SJCRH30 (cell line): ENCODE data around the gene PTPRH. TPM values are rescaled to one million over a fixed set of nuclear protein-coding genes. Genes with fewer than 3 reads are reported as not detected.
A peak's percentile ranks its signal among the peaks of the same experiment; 100 is the strongest.
"Not testable (repeated sequence)": the region's sequence is repeated elsewhere in the genome, so short reads cannot be mapped to it uniquely, and the experiment has no call there.

Experiments
- DNase-seq, 2 experiments: peaks; one replicate each; pipeline ENCODE4 v3.0.0-alpha.2; 2015 to 2020
- H3K27ac ChIP-seq: fragments of 250-450 bp; sonication (Bioruptor Pico); 2 replicates; pipeline ENCODE4 v1.5.1; 2020; ENCODE audit warnings: mild to moderate bottlenecking, moderate library complexity
- H3K27me3 ChIP-seq: fragments of 250-450 bp; sonication (Bioruptor Pico); 2 replicates; pipeline ENCODE4 v1.5.1; 2020; ENCODE audit warnings: mild to moderate bottlenecking, moderate library complexity
- H3K36me3 ChIP-seq: fragments of 250-450 bp; sonication (Bioruptor Pico); 2 replicates; pipeline ENCODE4 v1.5.1; 2020; ENCODE audit warnings: mild to moderate bottlenecking, moderate library complexity
- H3K4me1 ChIP-seq: fragments of 250-450 bp; sonication (Bioruptor Pico); 2 replicates; pipeline ENCODE4 v1.5.1; 2020; ENCODE audit warnings: mild to moderate bottlenecking, moderate library complexity
- H3K4me3 ChIP-seq: fragments of 250-450 bp; sonication (Bioruptor Pico); 2 replicates; pipeline ENCODE4 v1.5.1; 2020; ENCODE audit warnings: mild to moderate bottlenecking, moderate library complexity
- H3K9me3 ChIP-seq: fragments of 250-450 bp; sonication (Bioruptor Pico); replicated peaks from 2 replicates; pipeline ENCODE4 v1.5.1; 2020; ENCODE audit warnings: mild to moderate bottlenecking, moderate library complexity
- total RNA-seq: library from RNA; depleted of rRNA; stranded (reverse); fragments of >200 nt; shearing (Covaris generic); gene quantifications from 2 replicates; pipeline ENCODE4 v1.2.3, GENCODE V29; 2014

The PTPRH gene
- total RNA-seq, 1 experiment from 2014 or later: 1.4 TPM

- not testable (repeated sequence) for H3K9me3 ChIP-seq, H3K27me3 ChIP-seq, H3K27ac ChIP-seq, H3K4me1 ChIP-seq, H3K4me3 ChIP-seq, H3K36me3 ChIP-seq, DNase-seq
These were observed 15.5 kb upstream of the PTPRH start for GRCh38 chr19:55224679-55225414.

GRCh38 chr19:55224038-55224665, 14.9 kb upstream of the PTPRH start:
- Histone ChIP-seq H3K36me3 (no peaks in the 10 kb centered on the region; the same call in 1 of the 2 replicates), H3K9me3 (no peaks in the 10 kb centered on the region), H3K27ac (no peak overlapping the region), H3K4me3 (no peak overlapping the region), H3K27me3 (no peaks in the 10 kb centered on the region), H3K4me1 (no peaks in the 10 kb centered on the region)
- no peak for DNase-seq

- Histone ChIP-seq H3K4me1 (no peaks in the 10 kb centered on the region), H3K27me3 (no peaks in the 10 kb centered on the region), H3K4me3 (no peak overlapping the region), H3K36me3 (no peaks in the 10 kb centered on the region; the same call in 1 of the 2 replicates), H3K9me3 (no peaks in the 10 kb centered on the region), H3K27ac (no peak overlapping the region)
- DNase-seq: no peak
These were observed 14.2 kb upstream of the PTPRH start for GRCh38 chr19:55223291-55224037.

- H3K4me1 ChIP-seq: 0 out of 2 replicates have a peak, but pooled peaks cover 2% of the 10 kb centered on the region
- no peaks in the 10 kb centered on the region; the same call in 1 of the 2 replicates for H3K36me3 ChIP-seq
- H3K4me3 ChIP-seq: no peak overlapping the region
- no peaks in the 10 kb centered on the region for H3K27me3 ChIP-seq
- no peak overlapping the region for H3K27ac ChIP-seq
- H3K9me3 ChIP-seq: no peaks in the 10 kb centered on the region
- peak; percentile 39 to 42 for DNase-seq
These were observed 11.2 kb upstream of the PTPRH start for GRCh38 chr19:55220525-55220924.

GRCh38 chr19:55216461-55217198, 7.3 kb upstream of the PTPRH start:
- DNase-seq: peak; percentile 91 to 93

GRCh38 chr19:55213547-55213946, 4.2 kb upstream of the PTPRH start:
- no peaks in the 10 kb centered on the region for H3K36me3 ChIP-seq

More at GRCh38 chr19:55216461-55217198, 7.3 kb upstream of the PTPRH start:
- peak overlapping the region; percentile 19; the same call in 1 of the 2 replicates for H3K27ac ChIP-seq
- peaks cover 5% of the 10 kb centered on the region; the same call in 1 of the 2 replicates for H3K9me3 ChIP-seq
- H3K27me3 ChIP-seq: no peaks in the 10 kb centered on the region
- peak overlapping the region; percentile 42 for H3K4me3 ChIP-seq
- H3K36me3 ChIP-seq: no peaks in the 10 kb centered on the region
- H3K4me1 ChIP-seq: 0 out of 2 replicates have a peak, but pooled peaks cover 2% of the 10 kb centered on the region

GRCh38 chr19:55212447-55212846, 3.1 kb upstream of the PTPRH start:
- H3K36me3 ChIP-seq: no peaks in the 10 kb centered on the region
- peaks cover 5% of the 10 kb centered on the region; the same call in 1 of the 2 replicates for H3K9me3 ChIP-seq
- H3K27ac ChIP-seq: no peak overlapping the region
- peaks cover 14% of the 10 kb centered on the region for H3K4me1 ChIP-seq
- no peak overlapping the region for H3K4me3 ChIP-seq
- no peaks in the 10 kb centered on the region for H3K27me3 ChIP-seq
- DNase-seq: peak in 1 of 2 experiments; percentile 35

More at GRCh38 chr19:55213547-55213946, 4.2 kb upstream of the PTPRH start:
- Histone ChIP-seq H3K9me3 (peaks cover 5% of the 10 kb centered on the region; the same call in 1 of the 2 replicates), H3K27me3 (no peaks in the 10 kb centered on the region), H3K4me3 (no peak overlapping the region), H3K4me1 (peaks cover 14% of the 10 kb centered on the region), H3K27ac (no peak overlapping the region)
- DNase-seq: no peak

GRCh38 chr19:55209693-55210472, 582 bp upstream of the PTPRH start:
- no peak overlapping the region for H3K4me3 ChIP-seq
- no peak overlapping the region for H3K27ac ChIP-seq
- H3K27me3 ChIP-seq: no peaks in the 10 kb centered on the region
- H3K36me3 ChIP-seq: no peaks in the 10 kb centered on the region
- H3K4me1 ChIP-seq: peaks cover 12% of the 10 kb centered on the region
- DNase-seq: no peak
- H3K9me3 ChIP-seq: peaks cover 5% of the 10 kb centered on the region; the same call in 1 of the 2 replicates

- Histone ChIP-seq H3K9me3 (no peaks in the 10 kb centered on the region), H3K4me3 (peak overlapping the region; percentile 31), H3K27ac (no peak overlapping the region), H3K27me3 (no peaks in the 10 kb centered on the region), H3K4me1 (peaks cover 12% of the 10 kb centered on the region), H3K36me3 (no peaks in the 10 kb centered on the region)
- peak; percentile 84 to 85 for DNase-seq
These were observed 2.4 kb downstream of the PTPRH start for GRCh38 chr19:55206664-55207500.

GRCh38 chr19:55202199-55202598, 7.1 kb downstream of the PTPRH start:
- not testable (repeated sequence) for H3K36me3 ChIP-seq, H3K9me3 ChIP-seq, H3K4me1 ChIP-seq, H3K27ac ChIP-seq, H3K4me3 ChIP-seq, H3K27me3 ChIP-seq, DNase-seq

GRCh38 chr19:55199620-55200204, 9.6 kb downstream of the PTPRH start:
- Histone ChIP-seq H3K27me3 (no peaks in the 10 kb centered on the region), H3K27ac (no peak overlapping the region), H3K9me3 (no peaks in the 10 kb centered on the region), H3K36me3 (no peaks in the 10 kb centered on the region), H3K4me1 (no peaks in the 10 kb centered on the region), H3K4me3 (no peak overlapping the region)
- DNase-seq: no peak

GRCh38 chr19:55198651-55199050, 10.7 kb downstream of the PTPRH start:
- Histone ChIP-seq H3K36me3 (no peaks in the 10 kb centered on the region), H3K27ac (no peak overlapping the region), H3K4me3 (no peak overlapping the region), H3K9me3 (no peaks in the 10 kb centered on the region), H3K4me1 (no peaks in the 10 kb centered on the region), H3K27me3 (no peaks in the 10 kb centered on the region)
- DNase-seq: no peak

GRCh38 chr19:55197528-55197927, 11.8 kb downstream of the PTPRH start:
- no peaks in the 10 kb centered on the region for H3K27me3 ChIP-seq
- no peak overlapping the region for H3K27ac ChIP-seq
- H3K4me1 ChIP-seq: no peaks in the 10 kb centered on the region
- DNase-seq: peak in 1 of 2 experiments; percentile 35
- H3K9me3 ChIP-seq: no peaks in the 10 kb centered on the region
- H3K36me3 ChIP-seq: no peaks in the 10 kb centered on the region
- no peak overlapping the region for H3K4me3 ChIP-seq
